Measurements from ENCODE around the gene PHACTR1. TPM values are rescaled to one million over a fixed set of nuclear protein-coding genes. Genes with fewer than 3 reads are reported as not detected.

PHACTR1 gene
- total and polyA plus RNA-seq, 12 donors, result 0.77 to 16.0 (median 3.5) TPM

DNA sequence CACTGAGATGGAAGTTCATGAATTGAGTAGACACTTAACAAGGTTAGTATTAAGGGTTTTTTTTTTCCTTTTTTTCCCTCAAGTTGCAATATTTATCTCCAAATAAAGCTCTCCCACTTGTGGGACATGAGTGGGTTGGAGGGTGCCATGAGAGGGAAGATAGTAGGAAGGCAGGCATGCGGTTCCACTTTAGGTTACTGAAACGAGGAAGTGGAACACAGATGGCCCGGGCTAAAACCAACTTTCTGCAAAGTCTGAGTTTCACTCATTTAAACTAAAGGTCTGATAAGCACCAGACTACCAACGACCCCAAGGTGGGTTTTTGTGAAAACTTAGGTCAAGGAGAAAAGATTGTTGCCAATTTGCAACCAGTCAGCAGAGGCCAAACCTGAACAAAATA is 569.6 kb downstream of the PHACTR1 start:
- no peak for DNase-seq
- Histone ChIP-seq H3K4me3 (no peak overlapping the region), H3K27me3 (no peaks in the 10 kb centered on the region), H3K4me1 (replicated peaks in 1 of 2) (no peaks in the 10 kb centered on the region), H3K27ac (no peak overlapping the region), H3K9me3 (replicated peaks in 1 of 3) (no peaks in the 10 kb centered on the region), H3K36me3 (replicated peaks in 1 of 2) (no peaks in the 10 kb centered on the region)
- no peak for TF ChIP-seq POLR2A (IDR thresholded peaks at IDR 0.05)
- TF ChIP-seq, protein P1, sequence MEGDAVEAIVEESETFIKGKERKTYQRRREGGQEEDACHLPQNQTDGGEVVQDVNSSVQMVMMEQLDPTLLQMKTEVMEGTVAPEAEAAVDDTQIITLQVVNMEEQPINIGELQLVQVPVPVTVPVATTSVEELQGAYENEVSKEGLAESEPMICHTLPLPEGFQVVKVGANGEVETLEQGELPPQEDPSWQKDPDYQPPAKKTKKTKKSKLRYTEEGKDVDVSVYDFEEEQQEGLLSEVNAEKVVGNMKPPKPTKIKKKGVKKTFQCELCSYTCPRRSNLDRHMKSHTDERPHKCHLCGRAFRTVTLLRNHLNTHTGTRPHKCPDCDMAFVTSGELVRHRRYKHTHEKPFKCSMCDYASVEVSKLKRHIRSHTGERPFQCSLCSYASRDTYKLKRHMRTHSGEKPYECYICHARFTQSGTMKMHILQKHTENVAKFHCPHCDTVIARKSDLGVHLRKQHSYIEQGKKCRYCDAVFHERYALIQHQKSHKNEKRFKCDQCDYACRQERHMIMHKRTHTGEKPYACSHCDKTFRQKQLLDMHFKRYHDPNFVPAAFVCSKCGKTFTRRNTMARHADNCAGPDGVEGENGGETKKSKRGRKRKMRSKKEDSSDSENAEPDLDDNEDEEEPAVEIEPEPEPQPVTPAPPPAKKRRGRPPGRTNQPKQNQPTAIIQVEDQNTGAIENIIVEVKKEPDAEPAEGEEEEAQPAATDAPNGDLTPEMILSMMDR (IDR thresholded peaks at IDR 0.05), result no peak
- intact Hi-C loops (cut with DNase I), result no loop called here
- 70 to 81% (median 76%) methylated on average over 4 of the region's 4 CpGs for WGBS, 4 donors

DNA sequence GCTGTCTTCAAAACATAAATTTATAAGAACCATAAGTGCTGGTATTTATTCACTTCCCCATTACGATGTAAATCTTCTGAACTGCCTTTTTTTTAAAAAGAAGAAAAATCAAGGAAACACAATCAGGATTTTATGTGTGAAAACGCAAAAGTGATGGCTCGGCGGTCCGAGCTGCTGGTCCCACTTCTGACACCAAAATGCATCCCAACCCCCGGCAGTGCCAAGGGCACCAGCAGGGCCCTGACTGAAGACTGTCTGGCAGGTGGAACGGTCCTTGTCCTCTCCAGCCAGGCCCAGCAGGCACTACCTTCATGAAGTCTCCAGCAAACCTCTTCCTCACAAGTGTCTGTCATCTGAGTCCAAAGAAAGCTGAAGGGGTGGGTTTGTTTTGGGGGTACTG is 570.5 kb downstream of the PHACTR1 start:
- intact Hi-C loops (cut with DNase I), result no loop called here
- TF ChIP-seq, protein P1 (IDR thresholded peaks at IDR 0.05), result no peak
- TF ChIP-seq POLR2A (IDR thresholded peaks at IDR 0.05), result no peak
- H3K4me1 ChIP-seq (replicated peaks in 1 of 2), result no peaks in the 10 kb centered on the region
- H3K4me3 ChIP-seq, result no peak overlapping the region
- no peaks in the 10 kb centered on the region for H3K27me3 ChIP-seq
- DNase-seq, result peak in 1 of 7 donors; percentile 38
- no peak overlapping the region for H3K27ac ChIP-seq
- WGBS, 4 donors, result 94 to 98% (median 96%) methylated on average over 7 of the region's 7 CpGs
- no peaks in the 10 kb centered on the region for H3K9me3 ChIP-seq (replicated peaks in 1 of 3)
- H3K36me3 ChIP-seq (replicated peaks in 1 of 2), result no peaks in the 10 kb centered on the region

DNA sequence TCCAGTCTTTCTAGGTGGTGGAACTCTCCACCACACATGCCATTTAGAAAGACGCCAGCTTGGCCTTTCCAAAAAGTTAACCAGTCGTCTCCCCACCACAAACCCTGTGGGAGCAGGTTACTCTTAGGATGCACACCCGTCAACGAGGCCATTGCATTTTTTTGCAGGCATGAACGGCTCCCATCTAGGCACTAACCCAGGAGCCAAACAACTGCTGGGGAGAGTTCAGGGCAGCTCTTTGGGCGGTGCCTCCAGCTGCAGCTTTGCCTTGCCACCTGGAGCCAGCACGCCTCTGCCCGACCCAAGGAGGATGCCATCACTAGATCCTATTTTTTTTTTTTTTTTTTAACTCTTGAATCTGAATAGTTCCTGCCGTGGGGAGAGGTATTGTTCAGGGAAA is 571.9 kb downstream of the PHACTR1 start:
- Histone ChIP-seq H3K4me1 (replicated peaks in 1 of 2) (no peaks in the 10 kb centered on the region), H3K4me3 (no peak overlapping the region), H3K27me3 (no peaks in the 10 kb centered on the region), H3K36me3 (replicated peaks in 1 of 2) (peaks cover 0 to 7% of the 10 kb centered on the region in 2 donors), H3K27ac (no peak overlapping the region), H3K9me3 (replicated peaks in 1 of 3) (no peaks in the 10 kb centered on the region)
- DNase-seq, result peak in 1 of 7 donors; percentile 44
- intact Hi-C loops (cut with DNase I), result no loop called here
- TF ChIP-seq POLR2A (IDR thresholded peaks at IDR 0.05), result no peak
- TF ChIP-seq, protein P1 (IDR thresholded peaks at IDR 0.05), result no peak
- 85 to 98% (median 98%) methylated on average over 9 of the region's 9 CpGs for WGBS, 4 donors

DNA sequence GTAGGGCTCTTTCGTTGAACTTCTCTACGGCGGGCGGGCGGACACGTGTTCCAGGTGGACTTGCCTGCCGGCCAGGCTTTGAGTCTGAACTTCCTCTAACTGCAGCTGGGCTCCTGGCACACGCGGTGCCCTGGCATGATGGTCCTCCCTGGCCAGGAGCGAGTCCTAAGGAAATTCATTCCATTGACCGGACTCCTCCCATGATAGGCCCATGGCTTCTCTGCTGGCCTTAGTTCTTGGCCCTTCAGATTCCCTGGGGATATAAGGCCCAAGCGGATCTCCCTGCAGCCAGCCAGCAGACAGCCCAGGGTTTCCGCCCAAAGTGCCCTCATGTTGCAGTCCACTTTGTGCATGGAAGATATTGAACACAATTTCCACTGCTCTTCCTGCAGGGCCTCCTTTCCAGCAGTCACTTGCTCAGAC is 572.4 kb downstream of the PHACTR1 start:
- H3K4me3 ChIP-seq, result no peak overlapping the region
- no peaks in the 10 kb centered on the region for H3K9me3 ChIP-seq (replicated peaks in 1 of 3)
- intact Hi-C loops (cut with DNase I), result no loop called here
- TF ChIP-seq POLR2A (IDR thresholded peaks at IDR 0.05), result no peak
- TF ChIP-seq, protein P1 (IDR thresholded peaks at IDR 0.05), result no peak
- peaks cover 0 to 7% of the 10 kb centered on the region in 2 donors for H3K36me3 ChIP-seq (replicated peaks in 1 of 2)
- H3K27ac ChIP-seq, result no peak overlapping the region
- no peaks in the 10 kb centered on the region for H3K27me3 ChIP-seq
- peak in 1 of 7 donors; percentile 18 for DNase-seq
- H3K4me1 ChIP-seq (replicated peaks in 1 of 2), result no peaks in the 10 kb centered on the region
- 88 to 93% (median 91%) methylated on average over 12 to 13 of the region's 13 CpGs for WGBS, 4 donors
